CMK (cell line): ENCODE data around the gene ZSCAN4.

Experiments
- DNase-seq: peaks from one replicate; pipeline ENCODE4 v3.0.0-alpha.2; 2010; ENCODE audit warnings: low read depth

ZSCAN4 gene

GRCh38 chr19:57682226-57682766 is 13.6 kb downstream of the ZSCAN4 start:
- DNase-seq, result no peak

GRCh38 chr19:57686727-57687126 is 18.0 kb downstream of the ZSCAN4 start:
- no peak for DNase-seq

- DNase-seq, result no peak
These were observed 18.8 kb downstream of the ZSCAN4 start for GRCh38 chr19:57687363-57688010.

- no peak for DNase-seq
These were observed 19.5 kb downstream of the ZSCAN4 start for GRCh38 chr19:57688011-57688763.

DNA sequence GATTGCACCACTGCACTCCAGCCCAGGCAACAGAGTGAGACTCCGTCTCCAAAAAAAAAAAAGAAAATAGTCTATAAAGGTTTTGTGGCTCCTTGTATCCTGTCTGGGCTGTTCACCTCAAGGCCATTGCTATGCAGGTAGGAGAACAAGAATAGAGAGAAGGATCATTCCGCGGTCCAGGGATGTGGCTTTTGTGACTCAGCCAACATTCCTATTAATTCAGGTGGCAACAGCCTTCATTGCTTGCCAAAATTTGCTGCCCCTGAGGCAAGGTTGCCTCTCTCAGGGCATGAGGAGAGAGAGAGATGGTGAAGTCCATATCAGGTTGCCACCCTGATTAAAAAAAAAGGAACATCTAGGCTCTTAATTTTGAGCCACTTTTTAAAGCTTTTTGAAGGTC is 21.0 kb downstream of the ZSCAN4 start:
- no peak for DNase-seq

DNA sequence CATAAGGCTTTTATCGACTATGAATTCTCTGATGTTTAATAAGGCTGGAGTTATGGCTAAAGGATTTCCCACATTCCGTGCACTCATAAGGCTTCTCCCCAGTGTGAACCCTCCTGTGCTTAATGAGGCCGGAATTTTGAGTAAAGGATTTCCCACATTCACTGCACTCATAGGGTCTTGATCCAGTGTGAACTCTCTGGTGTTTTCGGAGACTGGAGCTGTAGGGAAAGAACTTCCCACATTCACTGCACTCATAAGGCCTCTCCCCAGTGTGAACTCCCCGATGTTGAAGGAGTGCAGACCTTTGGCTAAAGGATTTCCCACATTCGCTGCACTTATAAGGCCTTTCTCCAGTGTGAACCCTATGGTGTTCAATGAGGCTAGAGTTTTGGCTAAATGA is 32.9 kb downstream of the ZSCAN4 start:
- no peak for DNase-seq

GRCh38 chr19:57706346-57706745 is 37.6 kb downstream of the ZSCAN4 start:
- DNase-seq, result no peak

GRCh38 chr19:57708641-57709361 is 40.1 kb downstream of the ZSCAN4 start, which contains the start of gene ZNF154:
ZNF154 (minus strand) TSS chr19:57709204; CDS start chr19:57708971, 233 bp downstream.
- DNase-seq, result no peak

DNA sequence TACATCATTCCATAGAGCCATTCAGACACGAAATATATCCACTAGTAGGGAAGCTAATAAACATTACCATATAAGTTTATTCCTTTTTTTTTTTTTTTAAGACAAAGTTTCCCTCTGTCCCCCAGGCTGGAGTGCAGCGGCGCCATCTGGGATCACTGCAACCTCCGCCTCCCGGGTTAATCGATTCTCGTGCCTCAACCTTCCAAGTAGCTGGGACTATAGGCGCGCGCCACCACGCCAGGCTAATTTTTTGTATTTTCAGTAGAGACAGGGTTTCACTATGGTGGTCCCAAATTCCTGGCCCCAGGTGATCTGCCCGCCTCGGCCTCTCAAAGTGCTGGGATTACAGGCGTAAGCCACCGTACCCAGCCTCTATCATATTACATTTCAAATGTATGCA is 40.9 kb downstream of the ZSCAN4 start:
- DNase-seq, result no peak

DNA sequence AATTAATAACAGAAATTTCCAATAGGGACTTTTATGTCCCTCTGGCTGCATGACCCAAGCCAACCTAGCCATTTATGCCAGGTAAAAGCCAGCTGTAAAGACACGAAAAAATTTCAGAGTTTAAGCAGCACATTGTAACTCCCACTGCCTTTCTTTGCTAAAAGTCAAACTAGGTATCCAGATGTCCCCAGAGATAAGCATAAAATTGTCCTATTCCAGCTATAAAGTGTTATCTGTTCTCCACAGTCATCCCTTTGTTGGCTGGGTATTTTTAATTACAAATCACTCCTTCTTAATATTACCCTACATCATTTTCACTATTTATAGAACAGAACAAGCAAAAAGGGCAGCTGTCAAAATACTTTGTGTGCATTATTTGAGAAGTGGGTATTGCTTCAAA is 43.5 kb downstream of the ZSCAN4 start:
- DNase-seq, result peak; percentile 12

DNA sequence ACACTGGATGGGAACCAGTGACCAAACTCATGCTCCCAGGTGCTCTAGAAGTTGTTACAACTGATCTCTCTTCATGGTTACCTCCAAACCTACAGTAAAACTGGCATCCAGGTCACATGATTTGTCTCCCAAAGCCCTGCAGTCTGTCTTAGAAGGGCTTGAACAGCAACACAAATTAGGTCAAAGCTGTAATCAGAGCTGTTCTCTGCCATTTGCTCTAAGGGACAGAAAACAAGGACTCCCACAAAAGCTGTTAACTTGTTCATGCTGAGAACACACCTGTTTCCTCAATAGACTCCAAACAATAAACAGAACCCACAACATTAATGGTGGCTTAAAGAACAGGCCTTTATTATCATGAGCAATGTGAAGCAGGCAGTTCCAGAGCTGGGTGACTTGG is 50.7 kb downstream of the ZSCAN4 start:
- DNase-seq, result no peak

GRCh38 chr19:57719901-57720519 is 51.3 kb downstream of the ZSCAN4 start:
- no peak for DNase-seq

DNA sequence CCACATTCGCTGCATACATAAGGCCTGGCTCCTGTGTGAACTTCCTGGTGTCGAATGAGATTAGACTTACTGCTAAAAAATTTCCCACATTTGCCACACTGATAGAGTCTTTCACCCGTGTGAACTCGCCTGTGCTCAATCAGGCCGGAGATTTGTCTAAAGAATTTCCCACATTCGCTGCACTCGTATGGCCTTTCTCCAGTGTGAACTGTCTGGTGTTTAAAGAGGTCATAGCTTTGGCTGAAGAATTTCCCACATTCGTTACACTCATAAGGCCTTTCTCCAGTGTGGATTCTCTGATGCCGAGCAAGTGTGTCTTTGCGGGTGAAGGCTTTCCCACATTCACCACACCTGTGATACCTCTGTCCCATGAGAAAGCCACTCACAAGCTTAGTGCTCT is 52.1 kb downstream of the ZSCAN4 start:
- no peak for DNase-seq
